Measurements from ENCODE around the gene TCAP.
A peak's percentile ranks its signal among the peaks of the same experiment; 100 is the strongest.

Gene TCAP

DNA sequence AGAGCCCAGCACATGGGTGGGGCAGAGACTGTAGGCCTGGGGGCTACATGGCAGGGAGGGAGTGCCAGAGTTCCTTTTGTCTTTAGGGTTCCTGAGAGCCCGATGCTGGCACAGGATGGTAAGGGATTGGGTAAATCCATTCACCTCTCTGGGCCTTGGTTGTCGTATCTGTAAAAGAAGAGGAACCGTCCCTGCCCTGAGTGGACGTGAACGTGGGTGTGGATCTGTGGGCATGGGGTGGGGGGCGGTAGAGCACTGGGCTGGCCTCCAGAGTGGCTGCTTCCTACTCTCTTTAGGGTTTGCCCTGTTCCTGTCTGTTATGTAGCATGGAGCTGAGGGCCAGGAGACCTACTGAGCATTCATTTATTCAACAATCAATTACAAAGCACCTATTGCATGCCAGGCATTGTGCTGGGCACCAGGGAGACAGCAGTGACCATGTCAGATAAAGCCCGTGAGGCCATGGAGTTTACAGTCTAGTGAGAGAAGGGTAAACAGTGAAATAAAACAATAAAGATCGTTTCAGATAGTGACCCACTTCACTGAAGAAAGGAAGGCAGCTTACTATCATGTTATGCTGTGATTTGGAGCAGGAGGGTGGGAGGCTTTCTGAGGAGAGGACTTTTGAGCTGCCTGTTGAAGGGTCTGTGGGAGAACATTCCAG lies 13.1 kb upstream of the TCAP start:
- DNase-seq, result no peak

DNA sequence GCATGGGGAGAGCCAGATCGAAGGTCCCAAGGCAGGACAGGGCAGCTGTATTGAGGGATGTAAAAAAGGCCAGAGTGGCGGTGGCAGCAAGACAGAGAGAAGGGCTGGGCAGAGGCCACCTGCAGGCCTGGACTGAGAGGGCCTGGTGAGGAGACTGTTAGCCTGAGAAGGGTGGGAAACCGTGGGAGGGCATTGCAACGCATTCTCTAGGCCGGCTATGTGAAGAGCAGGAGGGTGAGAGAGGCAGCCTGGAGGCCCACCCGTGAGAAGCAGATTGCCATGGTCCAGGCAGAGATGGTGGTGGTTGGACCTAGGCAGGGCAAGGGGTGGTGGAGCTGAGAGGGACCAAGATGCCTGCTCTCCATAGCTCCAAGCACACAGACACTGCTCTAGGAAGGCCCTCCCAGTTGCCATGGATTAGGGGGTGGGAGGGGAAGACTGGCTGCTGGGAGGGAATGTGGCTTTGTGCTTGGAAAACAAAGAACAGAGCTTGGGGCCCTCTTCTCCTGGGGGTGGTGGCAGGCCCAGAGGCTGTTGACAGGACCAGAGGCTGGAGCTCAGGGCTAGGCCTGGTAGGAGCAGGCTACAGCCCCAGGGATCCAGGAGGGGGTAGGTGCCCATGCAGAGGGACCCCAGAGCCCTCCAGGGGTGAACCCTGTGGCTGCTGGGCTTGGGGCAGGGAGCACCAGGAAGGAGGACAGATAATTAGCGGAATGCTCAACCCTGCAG lies 12.4 kb upstream of the TCAP start:
- DNase-seq, result no peak

DNA sequence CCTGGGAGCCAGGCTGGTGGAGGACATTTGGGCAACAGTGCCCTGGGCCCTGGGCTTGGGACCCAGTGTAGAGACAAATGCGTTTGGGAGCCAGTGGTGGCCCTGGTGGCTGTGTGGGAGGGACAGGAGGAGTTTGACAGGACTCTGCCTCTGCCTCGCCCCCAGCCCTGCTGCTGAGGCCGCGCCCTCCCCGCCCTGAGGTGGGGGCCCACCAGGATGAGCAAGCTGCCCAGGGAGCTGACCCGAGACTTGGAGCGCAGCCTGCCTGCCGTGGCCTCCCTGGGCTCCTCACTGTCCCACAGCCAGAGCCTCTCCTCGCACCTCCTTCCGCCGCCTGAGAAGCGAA lies 11.9 kb upstream of the TCAP start:
- DNase-seq, result no peak

DNA sequence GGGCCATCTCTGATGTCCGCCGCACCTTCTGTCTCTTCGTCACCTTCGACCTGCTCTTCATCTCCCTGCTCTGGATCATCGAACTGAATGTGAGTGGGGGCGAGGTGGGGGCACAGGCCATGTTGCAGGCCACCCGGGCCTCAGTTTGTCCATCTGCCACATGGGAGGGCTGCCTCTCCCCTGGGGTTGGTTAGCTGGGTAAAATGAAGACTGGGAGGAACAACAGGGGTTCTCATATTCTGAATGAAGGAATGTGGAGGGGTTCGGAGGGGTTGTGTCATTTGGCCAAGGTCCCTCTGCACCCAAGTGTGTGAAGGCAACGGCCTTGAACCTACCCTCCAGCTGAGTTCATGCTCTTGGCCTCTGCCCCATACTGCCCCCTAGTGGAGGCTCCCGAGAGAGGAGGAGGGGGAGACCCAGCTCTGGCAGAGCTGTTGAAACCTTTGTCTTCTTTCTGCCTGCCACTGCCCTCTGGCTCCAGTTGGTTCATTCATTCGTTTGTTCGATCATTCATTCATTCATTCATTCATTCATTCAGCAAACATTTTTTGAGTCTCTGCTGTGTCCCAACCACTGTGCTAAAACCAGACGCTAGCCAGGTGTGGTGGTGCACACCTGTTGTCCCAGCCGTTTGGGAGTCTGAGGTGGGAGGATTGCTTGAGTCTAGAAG lies 11.4 kb upstream of the TCAP start:
- DNase-seq, result peak; percentile 73

DNA sequence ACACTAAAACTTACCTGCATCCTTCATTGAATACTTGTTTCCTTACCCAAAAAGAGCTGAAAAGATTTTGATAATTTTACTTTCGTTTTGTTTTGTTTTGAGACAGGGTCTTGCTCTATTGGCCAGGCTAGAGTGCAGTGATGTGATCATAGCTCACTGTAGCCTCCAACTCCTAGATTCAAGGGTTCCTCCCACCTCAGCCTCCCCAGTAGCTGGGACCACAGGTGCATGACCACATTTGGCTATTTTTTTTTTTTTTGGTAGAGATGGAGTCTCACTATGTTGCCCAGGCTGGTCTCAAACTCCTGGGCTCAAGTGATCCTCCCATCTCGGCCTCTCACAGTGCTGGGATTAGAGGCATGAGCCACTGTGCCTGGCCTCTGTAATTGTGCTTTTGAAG lies 10.0 kb upstream of the TCAP start:
- no peak for DNase-seq

DNA sequence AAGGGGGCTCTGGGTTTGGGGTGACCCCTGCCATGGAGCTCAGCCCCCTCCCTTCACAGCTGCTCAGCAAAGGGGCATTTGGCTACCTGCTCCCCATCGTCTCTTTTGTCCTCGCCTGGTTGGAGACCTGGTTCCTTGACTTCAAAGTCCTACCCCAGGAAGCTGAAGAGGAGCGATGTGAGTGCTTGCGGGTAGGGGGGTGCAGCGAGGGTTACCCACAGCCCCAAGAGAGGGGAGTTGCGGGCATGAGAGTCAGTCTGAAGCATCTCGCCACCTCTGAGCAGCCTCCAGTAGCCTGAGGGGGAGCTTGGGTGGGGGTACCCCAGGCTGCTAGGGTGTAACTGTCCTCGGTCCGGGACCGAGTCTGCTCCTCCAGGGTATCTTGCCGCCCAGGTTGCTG lies 6.8 kb upstream of the TCAP start:
- no peak for DNase-seq

DNA sequence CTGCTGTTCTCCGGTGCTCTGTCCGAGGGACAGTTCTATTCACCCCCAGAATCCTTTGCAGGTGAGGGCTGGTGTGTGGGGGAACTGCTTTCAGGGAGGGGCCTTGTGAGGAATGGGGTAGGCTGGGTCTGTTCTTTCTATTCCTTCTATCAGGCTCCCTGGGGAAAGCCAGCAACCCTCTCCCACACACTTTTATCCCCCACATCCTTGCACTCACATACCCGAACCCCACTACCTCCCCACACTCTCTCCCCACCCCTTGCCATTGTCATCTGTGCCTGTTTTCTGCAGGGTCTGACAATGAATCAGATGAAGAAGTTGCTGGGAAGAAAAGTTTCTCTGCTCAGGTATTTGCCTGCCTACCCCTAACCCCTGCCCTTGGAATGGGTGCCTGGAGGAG lies 6.4 kb upstream of the TCAP start:
- no peak for DNase-seq

DNA sequence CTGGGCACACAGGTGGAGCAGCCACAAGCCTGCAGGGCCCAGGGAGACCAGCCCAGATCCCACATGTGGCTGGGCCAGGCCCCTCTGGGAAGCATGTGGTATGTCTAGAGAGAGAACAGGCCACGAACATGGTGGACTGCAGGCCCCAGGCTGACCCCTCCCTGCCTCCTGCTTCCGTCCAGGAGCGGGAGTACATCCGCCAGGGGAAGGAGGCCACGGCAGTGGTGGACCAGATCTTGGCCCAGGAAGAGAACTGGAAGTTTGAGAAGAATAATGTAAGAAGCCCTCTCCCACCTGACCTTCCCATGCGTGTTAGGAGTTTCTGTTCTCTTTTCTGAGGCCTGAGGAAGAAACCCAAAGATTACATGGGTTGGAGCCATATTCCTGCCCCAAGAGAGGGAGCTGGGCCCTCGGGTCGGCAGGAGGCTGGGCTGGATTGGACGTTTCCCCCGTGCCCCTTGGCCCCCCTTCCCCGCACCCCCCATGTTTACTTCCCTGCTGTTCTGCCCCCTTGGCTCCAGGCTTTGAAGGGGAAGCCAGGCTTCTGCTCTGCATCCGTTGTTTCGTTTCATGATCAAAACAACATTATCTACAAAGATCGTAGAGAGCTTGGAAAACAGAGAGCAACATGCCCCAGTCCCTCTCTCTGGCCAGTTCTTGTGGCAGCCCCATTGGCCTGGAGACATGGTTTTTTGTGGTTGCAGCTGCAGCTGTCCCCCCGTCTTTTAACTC lies 5.7 kb upstream of the TCAP start:
- DNase-seq, result peak; percentile 50

DNA sequence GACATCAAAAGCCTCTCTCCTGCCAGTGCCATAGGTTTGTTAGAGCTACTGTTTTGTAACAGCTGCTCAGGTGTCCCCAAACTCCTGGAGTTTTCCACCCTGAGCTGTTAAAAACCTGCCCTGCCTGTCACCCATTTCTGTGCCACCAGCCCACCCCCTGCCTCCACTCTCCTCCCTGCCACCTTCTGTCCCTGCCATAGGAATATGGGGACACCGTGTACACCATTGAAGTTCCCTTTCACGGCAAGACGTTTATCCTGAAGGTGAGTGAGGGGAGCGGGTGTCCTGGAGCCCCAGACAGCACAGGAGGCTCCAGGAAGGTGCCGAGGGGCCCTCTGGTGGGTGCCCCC lies 5.2 kb upstream of the TCAP start:
- DNase-seq, result no peak

DNA sequence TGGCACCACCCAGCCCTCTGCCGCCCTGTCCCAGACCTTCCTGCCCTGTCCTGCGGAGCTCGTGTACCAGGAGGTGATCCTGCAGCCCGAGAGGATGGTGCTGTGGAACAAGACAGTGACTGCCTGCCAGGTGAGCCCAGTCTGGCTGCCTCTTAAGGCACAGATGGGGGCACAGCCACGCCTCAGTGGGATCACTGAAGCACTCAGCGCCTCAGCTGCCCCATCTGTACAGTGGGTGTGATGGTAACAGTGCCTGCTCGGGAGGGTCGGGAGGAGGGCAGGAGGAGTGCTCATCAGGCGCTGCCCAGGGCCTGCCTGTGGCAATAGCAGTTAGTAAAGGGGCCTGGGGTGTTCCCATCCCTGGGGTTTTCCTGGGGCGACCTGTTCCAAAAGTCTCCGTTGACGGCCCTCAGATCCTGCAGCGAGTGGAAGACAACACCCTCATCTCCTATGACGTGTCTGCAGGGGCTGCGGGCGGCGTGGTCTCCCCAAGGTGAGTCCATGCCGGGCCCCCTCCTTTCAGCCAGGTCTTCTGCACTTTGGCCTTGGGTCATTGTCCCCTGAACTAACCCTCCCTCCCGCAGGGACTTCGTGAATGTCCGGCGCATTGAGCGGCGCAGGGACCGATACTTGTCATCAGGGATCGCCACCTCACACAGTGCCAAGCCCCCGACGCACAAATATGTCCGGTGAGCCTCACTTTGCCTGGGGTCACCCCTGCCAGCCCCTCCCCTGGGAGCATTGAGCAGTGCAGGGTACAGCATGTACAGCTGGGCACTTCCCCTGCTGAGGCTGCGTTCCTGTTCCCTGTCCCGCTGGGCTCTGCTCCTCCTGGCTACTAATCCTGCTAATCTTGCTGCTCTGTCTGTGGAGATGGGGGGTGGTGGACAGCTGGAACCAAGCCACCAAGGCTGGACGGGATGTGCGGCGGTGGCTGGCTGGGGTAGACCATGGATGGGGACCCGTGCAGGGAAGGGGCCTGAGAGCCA lies 4.5 kb upstream of the TCAP start:
- no peak for DNase-seq

DNA sequence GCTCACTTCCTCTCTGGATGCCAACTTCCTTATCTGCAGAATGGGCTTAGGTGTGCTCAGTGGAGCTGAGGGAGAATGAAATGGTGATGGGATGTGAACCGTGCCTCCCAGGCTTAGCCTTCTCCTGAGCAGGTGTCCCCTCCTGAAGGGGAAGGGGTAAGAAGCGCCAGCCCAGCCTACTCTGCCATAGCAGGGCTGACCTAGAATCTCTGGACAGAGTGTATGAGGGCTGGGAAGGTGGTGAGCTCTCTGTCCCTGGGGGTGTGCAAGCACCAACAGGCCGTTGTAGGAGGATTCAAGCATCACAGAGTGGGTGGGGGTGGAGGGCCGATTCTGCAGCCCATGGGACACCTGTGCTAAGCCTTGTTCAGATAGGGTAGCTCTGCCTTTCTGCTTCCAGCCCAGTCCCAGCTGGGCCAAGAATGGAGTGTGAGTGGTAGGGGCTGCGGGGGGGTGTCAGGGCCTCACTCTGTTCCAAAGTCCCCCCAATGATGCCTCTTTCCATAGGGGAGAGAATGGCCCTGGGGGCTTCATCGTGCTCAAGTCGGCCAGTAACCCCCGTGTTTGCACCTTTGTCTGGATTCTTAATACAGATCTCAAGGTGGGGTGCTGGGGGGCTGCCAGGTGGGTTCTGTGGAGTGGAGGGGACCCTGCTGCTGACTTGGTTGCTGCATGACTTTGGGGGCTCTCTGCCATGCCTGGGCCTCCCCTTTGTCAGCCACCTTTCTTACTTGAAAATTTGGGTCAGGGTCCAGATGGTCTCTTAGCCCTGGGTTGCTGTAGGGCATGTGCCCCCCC lies 3.2 kb upstream of the TCAP start:
- no peak for DNase-seq

DNA sequence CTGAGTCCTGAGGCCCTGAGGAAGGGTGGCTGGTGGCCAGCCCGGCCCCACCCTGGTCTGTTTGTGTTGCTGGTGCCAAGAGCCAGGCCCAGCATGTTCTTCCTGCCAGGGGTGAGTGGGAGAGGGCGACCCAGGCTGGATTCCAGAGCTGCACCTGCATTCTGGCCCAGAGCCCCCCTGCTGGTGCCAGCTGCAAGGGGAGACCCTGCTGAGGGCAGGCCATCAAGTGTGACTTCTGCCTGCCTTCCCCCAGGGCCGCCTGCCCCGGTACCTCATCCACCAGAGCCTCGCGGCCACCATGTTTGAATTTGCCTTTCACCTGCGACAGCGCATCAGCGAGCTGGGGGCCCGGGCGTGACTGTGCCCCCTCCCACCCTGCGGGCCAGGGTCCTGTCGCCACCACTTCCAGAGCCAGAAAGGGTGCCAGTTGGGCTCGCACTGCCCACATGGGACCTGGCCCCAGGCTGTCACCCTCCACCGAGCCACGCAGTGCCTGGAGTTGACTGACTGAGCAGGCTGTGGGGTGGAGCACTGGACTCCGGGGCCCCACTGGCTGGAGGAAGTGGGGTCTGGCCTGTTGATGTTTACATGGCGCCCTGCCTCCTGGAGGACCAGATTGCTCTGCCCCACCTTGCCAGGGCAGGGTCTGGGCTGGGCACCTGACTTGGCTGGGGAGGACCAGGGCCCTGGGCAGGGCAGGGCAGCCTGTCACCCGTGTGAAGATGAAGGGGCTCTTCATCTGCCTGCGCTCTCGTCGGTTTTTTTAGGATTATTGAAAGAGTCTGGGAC lies 2.4 kb upstream of the TCAP start:
- DNase-seq, result no peak

DNA sequence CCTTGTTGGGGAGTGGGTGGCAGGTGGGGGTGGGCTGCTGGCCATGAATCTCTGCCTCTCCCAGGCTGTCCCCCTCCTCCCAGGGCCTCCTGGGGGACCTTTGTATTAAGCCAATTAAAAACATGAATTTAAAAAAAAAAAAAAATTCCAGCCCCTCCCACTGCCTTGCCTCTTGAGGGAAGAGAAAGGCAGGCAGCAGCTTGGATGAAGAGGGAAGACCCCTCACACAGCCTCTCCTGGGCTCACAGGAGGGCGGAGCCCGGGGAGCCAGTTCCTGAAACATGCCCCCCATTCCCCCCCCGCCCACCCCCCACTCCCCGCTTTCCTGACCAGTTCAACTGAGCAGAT lies 1.8 kb upstream of the TCAP start:
- no peak for DNase-seq

DNA sequence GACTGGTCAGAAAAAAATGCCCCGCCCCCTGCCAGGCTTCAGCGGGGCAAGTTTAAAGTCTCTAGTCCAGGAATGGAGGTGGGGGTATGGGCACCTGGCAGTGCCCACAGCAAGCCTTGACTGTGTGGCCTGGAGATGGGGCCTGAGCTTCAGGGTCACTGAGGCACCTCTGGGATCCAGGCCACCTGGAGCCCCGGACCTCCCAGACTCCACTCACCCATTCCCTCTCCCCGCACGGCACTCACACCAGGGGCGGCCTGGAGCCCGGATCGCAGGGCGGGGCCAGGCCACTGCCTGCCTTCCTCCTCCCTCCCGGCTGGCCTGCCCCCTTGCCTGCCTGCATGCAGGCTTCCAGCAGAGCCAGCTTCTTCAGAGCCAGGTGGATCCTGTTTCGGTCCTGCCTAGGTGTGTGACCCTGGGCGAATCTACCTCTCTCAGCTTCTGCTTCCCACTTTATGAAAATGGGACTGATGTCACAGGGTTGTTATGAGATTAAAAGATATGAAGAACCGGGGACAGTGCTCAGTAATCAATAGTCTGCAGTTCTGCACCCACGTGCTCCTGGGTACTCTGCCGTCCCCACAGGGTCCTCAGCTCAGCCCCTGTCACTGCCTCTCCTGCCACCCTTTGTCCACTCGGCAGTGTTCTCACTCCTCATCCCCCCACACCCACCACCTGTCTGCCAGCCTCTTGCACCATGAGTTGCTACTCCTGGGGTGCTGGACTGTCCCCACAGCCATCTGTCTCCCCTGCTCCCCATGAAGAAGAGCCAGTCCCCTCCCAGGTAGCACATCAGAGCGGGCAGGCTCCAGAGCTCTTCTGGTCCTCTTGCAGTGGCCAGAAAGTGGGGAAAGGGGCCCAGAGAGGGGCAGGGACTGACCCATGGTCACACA lies 1.2 kb upstream of the TCAP start:
- no peak for DNase-seq

DNA sequence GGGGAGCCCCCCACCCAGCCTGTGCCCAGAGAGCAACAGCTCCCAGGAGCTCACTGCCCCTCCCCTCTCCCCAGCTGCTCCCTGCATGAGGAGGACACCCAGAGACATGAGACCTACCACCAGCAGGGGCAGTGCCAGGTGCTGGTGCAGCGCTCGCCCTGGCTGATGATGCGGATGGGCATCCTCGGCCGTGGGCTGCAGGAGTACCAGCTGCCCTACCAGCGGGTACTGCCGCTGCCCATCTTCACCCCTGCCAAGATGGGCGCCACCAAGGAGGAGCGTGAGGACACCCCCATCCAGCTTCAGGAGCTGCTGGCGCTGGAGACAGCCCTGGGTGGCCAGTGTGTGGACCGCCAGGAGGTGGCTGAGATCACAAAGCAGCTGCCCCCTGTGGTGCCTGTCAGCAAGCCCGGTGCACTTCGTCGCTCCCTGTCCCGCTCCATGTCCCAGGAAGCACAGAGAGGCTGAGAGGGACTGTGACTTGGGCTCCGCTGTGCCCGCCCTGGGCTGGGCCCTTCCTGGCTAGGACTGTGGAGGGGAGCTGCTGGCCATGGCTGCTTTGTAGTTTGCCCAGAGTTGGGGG lies 584 bp downstream of the TCAP start:
- no peak for DNase-seq

DNA sequence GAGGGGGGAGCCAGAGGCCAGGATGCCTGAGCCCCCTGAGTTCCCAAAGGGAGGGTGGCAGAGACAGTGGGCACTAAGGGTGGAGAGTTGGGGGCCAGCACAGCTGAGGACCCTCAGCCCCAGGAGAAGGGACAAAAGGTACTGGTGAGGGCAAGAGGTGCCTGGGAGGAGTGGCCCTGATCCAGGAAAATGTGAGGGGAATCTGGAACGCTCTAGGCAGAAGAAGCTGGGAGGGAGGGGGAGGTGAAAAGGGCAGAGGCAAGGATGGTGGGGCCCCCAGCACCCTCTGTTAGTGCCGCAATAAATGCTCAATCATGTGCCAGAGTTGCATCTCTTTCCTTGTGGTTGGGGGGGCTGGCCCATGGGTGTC lies 1.1 kb downstream of the TCAP start:
- no peak for DNase-seq

DNA sequence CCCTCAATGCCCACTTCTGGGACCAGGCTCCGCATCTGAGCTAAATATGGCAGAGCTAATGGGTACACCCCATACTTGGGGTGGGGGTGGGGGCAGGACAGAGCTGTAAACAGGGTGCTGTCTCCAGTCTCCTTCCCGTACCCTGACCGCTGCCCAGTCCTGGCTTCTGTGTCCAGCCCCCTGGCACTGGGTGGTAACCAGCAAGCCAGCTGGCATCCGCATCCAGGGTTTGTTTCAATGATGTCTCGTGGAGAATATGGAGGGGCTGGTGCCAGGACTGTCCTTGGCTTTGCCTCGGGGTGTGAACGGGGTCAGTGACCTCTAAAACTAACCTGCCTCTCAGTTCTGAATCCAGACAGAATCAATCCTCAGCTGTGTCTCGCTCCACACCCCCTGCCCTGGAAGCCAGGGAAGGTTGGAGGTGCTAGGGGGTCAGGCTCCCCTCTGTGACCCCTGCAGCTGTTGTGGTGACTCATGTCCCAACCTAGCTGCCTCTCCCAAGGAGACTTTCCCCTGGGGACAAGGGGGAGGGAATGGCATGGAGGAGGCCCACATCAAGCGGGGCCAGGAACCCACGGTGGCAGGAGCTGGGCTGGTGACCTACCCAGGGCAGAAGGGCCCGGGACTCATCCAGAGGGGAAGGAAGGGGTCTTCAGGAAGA lies 1.6 kb downstream of the TCAP start:
- no peak for DNase-seq

DNA sequence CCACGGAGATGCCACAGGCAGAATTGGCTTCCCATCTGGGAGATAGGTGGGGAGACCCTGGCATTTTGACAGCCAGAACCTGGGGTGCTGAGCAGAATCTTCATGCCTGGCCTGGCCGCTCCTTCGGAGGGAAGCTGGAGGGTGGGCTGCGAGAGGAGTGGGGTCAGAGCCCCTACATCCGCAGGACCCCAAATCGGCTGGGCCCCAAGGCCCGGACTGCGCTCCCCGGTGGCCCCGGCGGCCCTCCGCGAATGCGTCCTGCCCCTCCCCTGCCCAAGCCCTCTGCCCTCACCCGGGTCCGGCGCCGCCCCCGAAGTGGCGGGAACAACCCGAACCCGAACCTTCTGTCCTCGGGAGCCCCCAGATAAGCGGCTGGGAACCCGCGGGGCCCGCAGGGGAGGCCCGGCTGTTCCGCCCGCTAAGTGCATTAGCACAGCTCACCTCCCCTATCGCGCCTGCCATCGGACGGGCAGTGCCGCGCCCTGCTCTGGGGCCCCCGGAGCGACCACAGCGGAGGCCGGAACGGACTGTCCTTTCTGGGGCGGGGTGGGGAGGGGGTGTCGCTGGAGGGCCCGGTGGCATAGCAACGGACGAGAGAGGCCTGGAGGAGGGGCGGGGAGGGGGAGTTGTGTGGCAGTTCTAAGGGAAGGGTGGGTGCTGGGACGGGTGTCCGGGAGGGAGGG lies 2.3 kb downstream of the TCAP start:
- no peak for DNase-seq
